HepG2 (cell line): Measurements from ENCODE around the gene PLEKHO1. TPM values are rescaled to one million over a fixed set of nuclear protein-coding genes. Genes with fewer than 3 reads are reported as not detected.

Experiments
- ATAC-seq: fragments of 200-7000 bp; cut with Tn5 transposase; 3 replicates; pipeline ENCODE4 v1.9.1; 2020; ENCODE audit warnings: mild to moderate bottlenecking, moderate library complexity
- BruUV-seq: library from RNA; stranded (reverse); fragments of 400-500 nt; replicated peaks from 2 replicates; lab custom pipeline; 2021; lab: Mats Ljungman, UMichigan
- CTCF ChIA-PET: fragments of 300-600 bp; formaldehyde crosslinking; extraction: SDS; loops from one replicate; lab custom pipeline; 2021; ENCODE audit warnings: low total read pairs, inconsistent platforms, low intra/inter-chr PET ratio; lab: Yijun Ruan, JAX
- POLR2A ChIA-PET: fragments of 350-600 bp; sonication (Branson Sonifier 250); formaldehyde crosslinking; loops from one replicate; lab custom pipeline; 2020; ENCODE audit warnings: antibody characterized with exemption, inconsistent platforms; lab: Yijun Ruan, JAX
- DNase-seq: peaks from one replicate; pipeline ENCODE4 v3.0.0-alpha.2; 2015; ENCODE audit warnings: low spot score
- FAIRE-seq: peaks from 3 replicates; lab custom pipeline; 2011; peaks lifted over from hg19 to GRCh38; lab: Jason Lieb, UNC
- H2AFZ ChIP-seq: one replicate; pipeline ENCODE4 v1.6.1; 2011; ENCODE audit warnings: low read length, inconsistent platforms
- H3K27ac ChIP-seq: fragments of 300-600 bp; 3 replicates; pipeline ENCODE4 v1.8.0; 2011; ENCODE audit warnings: mixed run types, mild to moderate bottlenecking, mixed read lengths, low read length, inconsistent platforms; ENCODE audit not compliant: insufficient read depth; ENCODE audit errors: extremely low read length
- H3K27me3 ChIP-seq, 2 experiments: fragments of 200-600 bp in 1 of 2; 2 replicates in 1 of 2; 3 replicates in 1 of 2; pipeline versions ENCODE4 v1.6.0 to v1.8.0; 2011; ENCODE audit warnings: low read length in 2 of 2, mild to moderate bottlenecking in 2 of 2, moderate library complexity in 2 of 2, inconsistent platforms in 1 of 2; ENCODE audit not compliant: insufficient read depth in 2 of 2, control insufficient read depth in 1 of 2
- H3K36me3 ChIP-seq, 2 experiments: fragments of 200-600 bp in 1 of 2; replicated peaks in 1 of 2; 2 replicates in 1 of 2; 3 replicates in 1 of 2; pipeline versions ENCODE4 v1.5.1 to v1.8.0; 2011; ENCODE audit warnings: low read length in 2 of 2, inconsistent platforms in 1 of 2; ENCODE audit not compliant: insufficient read depth in 2 of 2, control insufficient read depth in 1 of 2
- H3K4me1 ChIP-seq: 2 replicates; pipeline ENCODE4 v1.5.1; 2012; ENCODE audit warnings: low read length, inconsistent platforms; ENCODE audit not compliant: insufficient read depth
- H3K4me2 ChIP-seq: 2 replicates; pipeline ENCODE4 v1.6.0; 2011; ENCODE audit warnings: low read depth, low read length, inconsistent platforms
- H3K4me3 ChIP-seq, 3 experiments: fragments of 200-600 bp in 1 of 3; sonication (generic), shearing (Covaris generic) in 1 of 3; replicated peaks in 1 of 3; 2 replicates each; pipeline ENCODE4 v1.5.1; 2011 to 2016; ENCODE audit warnings: low read length in 3 of 3, inconsistent platforms in 2 of 3, low read depth in 2 of 3, mild to moderate bottlenecking in 2 of 3, control low read depth in 1 of 3, mixed read lengths in 1 of 3; ENCODE audit not compliant: insufficient read depth in 1 of 3
- H3K79me2 ChIP-seq: one replicate; pipeline ENCODE4 v1.6.1; 2011; ENCODE audit warnings: low read length, inconsistent platforms; ENCODE audit not compliant: insufficient read depth
- H3K9ac ChIP-seq: 2 replicates; pipeline ENCODE4 v1.6.0; 2011; ENCODE audit warnings: mild to moderate bottlenecking, low read depth, low read length, inconsistent platforms; ENCODE audit not compliant: insufficient read depth
- H3K9me3 ChIP-seq: 2 replicates; pipeline ENCODE4 v1.5.1; 2012; ENCODE audit warnings: mild to moderate bottlenecking, low read length
- H4K20me1 ChIP-seq: 2 replicates; pipeline ENCODE4 v1.6.0; 2011; ENCODE audit warnings: inconsistent platforms, mild to moderate bottlenecking, low read length, moderate library complexity; ENCODE audit not compliant: insufficient read depth
- ATF2 ChIP-seq: sonication (generic); formaldehyde crosslinking; IDR thresholded peaks from 2 replicates; pipeline ENCODE4 v1.4.0; 2020; ENCODE audit warnings: missing genetic modification reagents
- FIP1L1 ChIP-seq: fragments of 200-400 bp; formaldehyde crosslinking; IDR thresholded peaks from 2 replicates; pipeline ENCODE4 v1.6.1; 2018; ENCODE audit warnings: low read depth, mild to moderate bottlenecking, low read length, moderate library complexity, borderline replicate concordance; ENCODE audit not compliant: insufficient read depth
- FOXA1 ChIP-seq, 2 experiments: fragments of 450-650 bp in 1 of 2; sonication (generic) in 1 of 2; formaldehyde crosslinking in 1 of 2; IDR thresholded peaks; 2 replicates each; pipeline versions ENCODE4 v1.4.0 to v1.6.1; 2016 to 2020; ENCODE audit warnings: missing genetic modification reagents in 1 of 2
- HNRNPH1 ChIP-seq: fragments of 200-400 bp; formaldehyde crosslinking; optimal IDR thresholded peaks from 2 replicates; pipeline ENCODE3; 2017; ENCODE audit warnings: mild to moderate bottlenecking, low read depth, low read length
- SNRNP70 ChIP-seq: fragments of 200-400 bp; formaldehyde crosslinking; IDR thresholded peaks from 2 replicates; pipeline ENCODE4 v1.6.1; 2017; ENCODE audit warnings: mild to moderate bottlenecking, low read depth, low read length, moderate library complexity
- ZNF496 ChIP-seq: sonication (generic); formaldehyde crosslinking; IDR thresholded peaks from 2 replicates; pipeline ENCODE4 v1.8.1; 2023; ENCODE audit warnings: mild to moderate bottlenecking, moderate library complexity, missing genetic modification reagents; ENCODE audit not compliant: insufficient replicate concordance
- in situ Hi-C: cut with HindIII; loops from 2 replicates; pipeline ENCODE4 v1.10.0; 2017; ENCODE audit warnings: low pct_unique_long_range_greater_than_20kb; ENCODE audit not compliant: extremely low pct_ligation_motif_present
- intact Hi-C: fragments of 100-400 bp; cut with micrococcal nuclease; formaldehyde crosslinking; loops from one replicate; pipeline ENCODE4 v1.10.0; 2022; ENCODE audit not compliant: unreplicated experiment
- polyA plus RNA-seq, 8 experiments: library from polyadenylated mRNA; depleted of rRNA in 3 of 8; stranded (reverse) in 7 of 8; unstranded in 1 of 8; fragments of >200 nt; fragmentation: Illumina TruSeq in 4 of 8; extraction: Trizol in 4 of 8; gene quantifications; 2 replicates each; pipeline versions ENCODE4 v1.2.1 to v1.2.3, GENCODE V29; 2011 to 2016; ENCODE audit warnings: low read depth in 4 of 8, missing spikeins in 1 of 8, mixed read lengths in 1 of 8; ENCODE audit not compliant: insufficient read depth in 1 of 8
- total RNA-seq, 5 experiments: library from RNA; depleted of rRNA; stranded (reverse); fragments of >200 nt; fragmentation: Illumina TruSeq; extraction: Trizol; gene quantifications; 2 replicates each; pipeline ENCODE4 v1.2.3, GENCODE V29; 2016; ENCODE audit warnings: low read depth in 1 of 5
- TF ChIP-seq, protein P1 (sequence below): sonication (generic); formaldehyde crosslinking; IDR thresholded peaks from 2 replicates; pipeline ENCODE4 v1.4.0; 2020; ENCODE audit warnings: mild to moderate bottlenecking, low read depth, missing genetic modification reagents

The PLEKHO1 gene
- total and polyA plus RNA-seq, 2 of the 13 experiments (the other 11 are each of a cell fraction or from before 2014, with no cell fraction given) = 9.8 to 10.1 TPM

- ChIA-PET POLR2A (no interaction called here), CTCF (no interaction called here)
- DNase-seq (no peak), FAIRE-seq (no peak), ATAC-seq (no peak)
- no TSS peak for BruUV-seq
- no peaks in the 10 kb centered on the region for H4K20me1 ChIP-seq
- H3K4me2 ChIP-seq = no peak overlapping the region
- H3K9ac ChIP-seq = no peak overlapping the region
- in situ Hi-C loops = no loop called here
- no peaks in the 10 kb centered on the region for H3K36me3 ChIP-seq
- no peaks in the 10 kb centered on the region for H3K4me1 ChIP-seq
- H3K79me2 ChIP-seq = no peaks in the 10 kb centered on the region
- TF ChIP-seq FOXA1 (IDR thresholded peaks at IDR 0.05) (no peak), FOXA1 (CRISPR knock-in tag; IDR thresholded peaks at IDR 0.05) (no peak), SNRNP70 (no peak), ZNF496 (CRISPR knock-in tag) (no peak), HNRNPH1 (no peak), ATF2 (no peak), FIP1L1 (no peak)
- TF ChIP-seq, protein P1, sequence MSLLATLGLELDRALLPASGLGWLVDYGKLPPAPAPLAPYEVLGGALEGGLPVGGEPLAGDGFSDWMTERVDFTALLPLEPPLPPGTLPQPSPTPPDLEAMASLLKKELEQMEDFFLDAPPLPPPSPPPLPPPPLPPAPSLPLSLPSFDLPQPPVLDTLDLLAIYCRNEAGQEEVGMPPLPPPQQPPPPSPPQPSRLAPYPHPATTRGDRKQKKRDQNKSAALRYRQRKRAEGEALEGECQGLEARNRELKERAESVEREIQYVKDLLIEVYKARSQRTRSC (CRISPR knock-in tag) = no peak
- H2AFZ ChIP-seq = no peak overlapping the region
- H3K4me3 ChIP-seq = no peak overlapping the region
- H3K27me3 ChIP-seq = no peaks in the 10 kb centered on the region
- H3K27ac ChIP-seq = no peak overlapping the region
- intact Hi-C loops = no loop called here
- H3K9me3 ChIP-seq = no peaks in the 10 kb centered on the region
Observed at GRCh38 chr1:150127464-150127863, 22.3 kb upstream of the PLEKHO1 start.
